GM12892 (cell line): ENCODE data around the gene CLDN1.

ENCODE experiments used
- POLR2A ChIP-seq: IDR thresholded peaks from 2 replicates; pipeline ENCODE4 v1.6.1; 2011; ENCODE audit warnings: low read depth, low read length, control low read depth
- POLR2AphosphoS5 ChIP-seq: IDR thresholded peaks from 2 replicates; pipeline ENCODE4 v1.6.1; 2011; ENCODE audit warnings: low read depth, low read length, control low read depth
- TAF1 ChIP-seq: IDR thresholded peaks from 2 replicates; pipeline ENCODE4 v1.6.1; 2011; ENCODE audit warnings: low read depth, mild to moderate bottlenecking, control low read depth, low read length, borderline replicate concordance

DNA sequence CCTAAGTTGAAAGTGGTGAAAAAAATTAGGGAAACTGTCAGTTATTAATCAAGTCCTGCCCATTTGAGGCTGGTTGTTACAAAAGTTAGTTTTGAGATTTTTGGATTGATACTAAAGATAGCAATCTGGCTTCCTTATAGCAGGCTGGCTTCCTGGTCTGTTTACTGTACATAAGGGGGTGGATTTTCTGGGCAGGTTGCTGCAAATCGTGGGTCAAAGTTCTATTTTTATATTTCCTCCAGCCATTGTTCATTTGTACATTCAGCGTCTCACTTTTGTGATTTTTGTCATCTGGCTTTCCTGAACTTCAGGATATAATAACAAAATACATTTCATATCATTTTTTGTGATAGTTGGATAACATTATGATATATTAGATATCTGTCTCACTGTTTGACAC, 49.5 kb downstream of the CLDN1 start:
- TF ChIP-seq POLR2AphosphoS5 (no peak), POLR2A (no peak), TAF1 (no peak)
